GM10847 (cell line): ENCODE data around the gene HSD11B2.

ENCODE experiments used
- POLR2A ChIP-seq: IDR thresholded peaks from 2 replicates; pipeline ENCODE4 v1.6.1; 2011; ENCODE audit not compliant: insufficient read length; ENCODE audit errors: extremely low read depth

HSD11B2 gene

DNA sequence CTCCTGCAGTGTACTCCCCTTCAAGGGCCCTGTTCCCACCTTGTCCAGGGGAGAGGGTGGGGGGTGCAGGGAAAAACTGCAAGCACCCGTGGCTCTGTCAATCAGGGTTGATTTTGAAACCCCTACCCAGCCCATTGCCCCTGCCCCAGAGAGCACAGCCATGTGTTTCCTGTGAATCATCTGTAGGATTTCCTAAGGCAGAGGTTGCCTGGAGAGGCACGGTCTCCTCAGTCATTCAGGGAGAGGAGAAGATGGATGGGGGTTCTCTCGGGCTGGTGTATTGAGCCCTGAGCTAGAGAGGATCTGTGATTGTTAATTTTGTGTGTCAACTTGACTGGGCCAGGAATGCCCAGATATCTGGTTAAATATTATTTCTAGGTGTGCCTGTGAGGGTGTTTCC is 55.9 kb downstream of the HSD11B2 start:
- no peak for TF ChIP-seq POLR2A
